HT1080 (cell line): ENCODE data around the gene CLPSL2. TPM values are rescaled to one million over a fixed set of nuclear protein-coding genes. Genes with fewer than 3 reads are reported as not detected.
"Not testable (repeated sequence)": the region's sequence is repeated elsewhere in the genome, so short reads cannot be mapped to it uniquely, and the experiment has no call there.

Experiments
- DNase-seq: peaks from one replicate; pipeline ENCODE4 v3.0.0-alpha.2; 2015; ENCODE audit warnings: low read depth
- polyA plus RNA-seq, 2 experiments: library from polyadenylated mRNA; depleted of rRNA; stranded (reverse); fragments of >200 nt; gene quantifications; 2 replicates each; pipeline ENCODE4 v1.2.3, GENCODE V29; 2015
- total RNA-seq: library from RNA; depleted of rRNA; stranded (reverse); fragments of >200 nt; shearing (Covaris generic); gene quantifications from 2 replicates; pipeline ENCODE4 v1.2.3, GENCODE V29; 2014; rRNA removed

Gene CLPSL2, protein sequence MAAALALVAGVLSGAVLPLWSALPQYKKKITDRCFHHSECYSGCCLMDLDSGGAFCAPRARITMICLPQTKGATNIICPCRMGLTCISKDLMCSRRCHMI
- total RNA-seq, result not detected in 2 replicates
- not detected in 2 replicates for polyA plus RNA-seq (2015; cell fraction: cytosol; rRNA removed)
- polyA plus RNA-seq (2015; cell fraction: nucleus; rRNA removed), result not detected in 2 replicates

DNA sequence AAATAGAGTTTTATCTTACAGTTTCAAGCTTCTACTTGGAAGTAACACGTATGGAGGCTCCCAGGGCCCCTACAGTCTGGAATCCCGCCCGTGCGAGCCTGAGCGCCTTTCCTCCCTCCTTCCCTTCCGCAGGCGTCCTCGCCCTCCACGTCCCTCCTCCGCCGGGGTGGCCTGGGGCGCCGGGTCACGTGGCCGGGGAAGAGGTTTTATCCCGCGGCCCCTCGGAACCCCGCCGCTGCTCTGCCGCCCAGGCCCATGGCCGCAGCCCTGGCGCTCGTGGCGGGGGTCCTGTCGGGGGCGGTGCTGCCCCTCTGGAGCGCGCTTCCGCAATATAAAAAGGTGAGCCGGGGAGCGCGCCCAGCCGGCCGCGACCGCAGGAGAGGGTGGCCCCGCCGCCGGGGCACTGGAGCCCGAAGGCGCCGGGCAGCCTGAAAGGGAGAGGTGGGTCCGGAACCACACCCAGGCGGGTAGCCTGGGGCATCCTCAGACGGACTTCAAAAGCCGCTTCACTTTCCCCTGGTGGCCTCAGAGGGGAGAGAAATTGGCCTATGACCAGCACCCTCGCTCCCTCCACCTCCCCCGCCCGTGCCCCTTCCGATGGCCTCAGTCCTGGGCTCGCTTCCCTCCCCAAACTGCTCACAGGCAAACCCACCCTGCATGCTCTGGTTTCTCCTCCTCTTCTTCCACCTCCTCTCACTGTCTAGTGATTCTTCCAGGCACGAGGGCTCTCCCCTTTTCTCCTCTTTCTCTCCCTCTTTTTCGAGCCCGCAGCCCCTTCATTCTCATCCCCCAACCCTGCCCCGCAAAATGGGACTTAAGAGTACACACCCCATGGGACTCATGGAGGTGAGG is at the start of gene CLPSL2:
Gene CLPSL2 (plus strand): TSS at position 235 of the 852 bp plus-strand sequence. CDS start 21 bp downstream, at position 256.
- DNase-seq, result no peak

DNA sequence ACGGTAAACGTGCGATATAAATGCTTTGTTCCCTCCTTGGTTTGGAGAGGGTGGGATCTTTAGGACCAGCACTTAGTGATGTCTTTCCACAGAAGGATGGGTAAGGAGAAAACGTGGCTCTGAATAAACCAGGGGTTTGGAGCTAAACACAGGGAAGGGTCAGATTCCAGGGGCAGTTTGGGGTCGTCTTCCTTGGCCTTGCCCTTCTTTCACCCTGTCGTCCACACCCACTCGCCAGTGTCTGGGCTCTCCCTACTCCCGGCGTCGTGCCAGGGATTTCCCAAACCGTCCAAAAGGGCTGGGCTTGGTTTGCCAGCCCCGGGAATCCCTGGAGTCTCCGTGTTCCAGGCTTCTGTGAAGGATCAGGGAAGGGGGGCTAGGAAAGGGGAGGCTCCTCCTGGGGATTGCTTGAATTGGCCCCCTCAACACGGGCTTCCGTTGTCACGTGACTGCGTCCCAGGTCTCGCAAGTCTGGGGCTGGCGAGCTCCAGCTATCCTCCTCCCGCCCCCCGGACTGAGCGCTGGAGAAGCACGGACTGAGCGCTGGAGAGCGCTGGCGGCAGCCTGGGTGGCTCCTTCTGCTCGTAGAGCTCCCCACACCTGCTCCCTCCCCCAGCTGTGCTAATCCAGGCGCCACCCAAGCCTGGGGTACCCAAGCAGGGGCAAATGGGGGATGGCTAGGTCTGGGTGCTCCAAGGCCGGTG is 49.0 kb upstream of the CLPSL2 start:
- peak; percentile 69 for DNase-seq

DNA sequence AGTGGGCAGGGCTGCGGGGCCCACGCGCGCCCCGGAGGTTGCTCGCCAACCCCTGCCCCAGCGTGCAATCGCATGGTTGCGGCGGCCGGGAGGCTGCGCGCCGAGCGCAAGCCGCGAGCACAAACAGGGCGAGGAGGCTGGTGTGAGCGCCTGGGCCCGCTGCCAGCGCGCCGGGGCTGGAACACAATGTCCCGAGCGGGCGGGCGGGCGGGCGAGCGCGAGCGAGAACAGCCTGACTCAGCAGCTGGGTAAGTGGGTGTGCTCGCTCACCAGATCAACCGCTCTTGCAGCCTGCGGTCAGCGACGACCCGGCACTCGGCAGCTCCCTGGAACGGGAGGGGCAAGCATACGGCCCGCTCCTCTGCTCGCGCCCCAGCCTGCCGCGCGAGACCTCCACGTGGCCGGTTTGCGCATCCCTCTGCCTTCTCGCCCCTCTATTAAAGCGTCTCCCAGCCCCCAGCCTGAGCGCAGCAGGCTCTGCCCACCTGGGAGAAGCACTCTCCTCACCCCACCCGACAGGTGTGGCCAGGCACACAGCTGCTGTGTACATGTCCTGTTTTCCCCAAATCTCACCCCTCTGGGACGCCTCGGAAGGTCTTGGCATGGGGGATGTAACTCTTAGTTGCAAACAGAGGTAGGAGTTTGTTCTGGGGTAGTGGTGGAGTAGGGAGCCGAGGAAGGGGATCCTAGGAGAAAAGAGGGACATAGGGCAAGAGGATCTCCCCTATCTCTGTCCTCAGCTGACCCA is 48.3 kb upstream of the CLPSL2 start:
- peak; percentile 84 for DNase-seq

DNA sequence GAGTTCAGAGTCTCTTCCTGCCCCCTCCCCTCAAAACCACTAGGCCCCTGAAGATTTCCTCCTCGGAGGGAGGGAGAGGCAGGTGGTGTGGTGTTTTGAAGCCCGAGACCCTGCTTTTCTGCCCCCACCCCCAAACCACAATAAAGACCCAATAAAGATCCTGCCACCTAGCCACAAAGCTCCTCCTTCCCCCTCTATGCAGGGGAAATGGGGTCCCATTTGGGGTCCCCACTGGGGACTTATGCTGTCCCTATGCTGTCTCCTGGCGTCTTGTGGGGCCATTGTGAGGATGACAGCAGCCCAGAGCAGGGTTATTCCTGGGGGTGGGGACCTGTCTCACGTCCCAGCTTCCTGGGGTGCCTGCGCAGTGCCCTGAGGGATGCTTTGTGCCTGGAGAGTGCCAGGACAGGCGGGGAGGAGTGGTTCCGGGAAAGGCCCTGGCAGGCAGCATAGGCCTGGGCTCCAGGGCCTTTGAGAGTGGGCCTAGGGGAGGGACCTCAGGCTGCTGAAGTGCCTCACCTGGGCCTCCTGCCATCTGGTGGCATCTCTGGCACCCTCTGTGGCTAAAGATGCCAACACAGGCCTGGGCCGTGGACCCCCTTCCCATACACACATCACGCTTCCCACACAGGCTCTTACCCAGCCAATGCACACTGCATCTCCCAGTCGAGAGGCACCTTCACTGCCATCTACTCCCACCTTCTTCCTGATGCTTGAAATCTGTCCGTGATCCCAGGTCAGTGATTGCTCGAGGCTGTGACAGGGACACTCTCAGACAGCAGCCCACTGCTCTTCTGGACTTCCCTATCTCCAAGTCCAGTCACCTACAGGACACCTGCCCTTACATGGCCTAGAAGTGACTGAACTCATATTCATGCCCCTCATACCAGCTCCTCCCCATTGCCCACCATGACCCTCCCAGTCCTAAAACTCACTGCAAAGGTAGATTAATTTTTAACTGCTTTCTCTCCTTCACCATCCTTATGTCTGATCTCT is 47.4 kb upstream of the CLPSL2 start:
- DNase-seq, result no peak

DNA sequence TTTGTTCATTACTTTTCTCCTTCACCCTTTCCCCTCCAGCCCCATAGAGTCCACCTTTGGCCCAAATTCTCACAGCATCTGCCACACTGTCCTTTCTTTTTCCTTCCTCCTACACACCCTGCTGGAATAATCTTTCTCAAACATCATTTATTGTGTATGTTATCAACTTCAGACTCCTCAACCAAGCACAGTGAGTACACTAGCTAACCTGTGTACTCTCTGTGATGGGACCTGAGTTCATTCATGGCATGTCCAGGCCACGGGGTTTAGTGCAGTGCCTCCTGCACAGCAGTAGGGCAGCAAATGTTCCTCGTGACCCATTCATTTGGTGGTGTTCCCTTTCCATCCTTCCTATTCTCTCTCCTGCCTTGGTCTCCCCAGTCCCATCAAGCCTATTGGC is 46.7 kb upstream of the CLPSL2 start:
- no peak for DNase-seq

DNA sequence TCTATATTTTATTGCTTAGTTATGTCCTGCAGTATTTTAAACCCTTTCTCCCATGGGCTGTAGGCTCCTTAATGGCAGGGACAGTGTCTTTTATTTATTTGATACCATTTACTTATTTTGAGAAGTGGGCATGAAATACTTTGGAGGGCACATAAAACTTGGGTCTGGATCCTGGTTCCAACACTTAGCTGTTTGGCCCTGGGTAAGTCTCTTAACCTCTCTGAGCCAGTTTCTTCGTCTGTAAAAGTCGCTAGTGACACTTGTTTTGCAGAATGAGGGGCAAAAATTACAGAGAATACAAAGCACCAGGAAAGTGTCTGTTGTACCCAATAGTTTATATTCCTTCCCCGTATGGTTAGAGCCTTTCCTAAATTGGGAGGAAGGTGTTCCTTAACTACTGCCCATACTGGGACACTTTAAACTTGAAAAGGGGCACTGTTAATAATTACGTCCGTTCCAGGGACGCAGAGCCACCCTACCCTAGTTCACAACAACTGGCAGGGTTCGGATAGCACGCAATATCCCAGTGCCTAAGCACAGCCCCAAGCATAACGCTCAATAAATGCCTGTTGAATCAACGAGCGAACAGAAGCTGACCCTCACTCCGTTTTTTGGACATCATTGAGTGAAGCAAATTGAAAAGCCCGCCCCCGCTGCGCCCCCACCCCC is 45.5 kb upstream of the CLPSL2 start:
- DNase-seq, result no peak

DNA sequence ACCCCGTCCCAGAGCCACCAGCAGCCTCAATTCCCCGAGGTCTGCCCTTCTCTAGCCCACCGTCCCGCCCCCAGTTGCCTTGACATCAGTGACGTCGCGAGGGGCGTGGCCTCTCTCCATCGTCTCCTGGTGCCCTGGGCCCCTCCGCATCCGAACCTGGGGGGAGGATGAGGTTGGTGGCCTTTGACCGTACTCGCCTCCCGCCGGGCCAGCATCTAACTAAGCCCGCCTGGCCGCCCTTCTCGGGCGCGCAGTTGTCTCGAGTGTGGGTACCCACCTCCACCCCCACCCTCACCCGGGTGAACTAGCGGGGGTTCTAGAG is 45.0 kb upstream of the CLPSL2 start:
- peak; percentile 60 for DNase-seq

DNA sequence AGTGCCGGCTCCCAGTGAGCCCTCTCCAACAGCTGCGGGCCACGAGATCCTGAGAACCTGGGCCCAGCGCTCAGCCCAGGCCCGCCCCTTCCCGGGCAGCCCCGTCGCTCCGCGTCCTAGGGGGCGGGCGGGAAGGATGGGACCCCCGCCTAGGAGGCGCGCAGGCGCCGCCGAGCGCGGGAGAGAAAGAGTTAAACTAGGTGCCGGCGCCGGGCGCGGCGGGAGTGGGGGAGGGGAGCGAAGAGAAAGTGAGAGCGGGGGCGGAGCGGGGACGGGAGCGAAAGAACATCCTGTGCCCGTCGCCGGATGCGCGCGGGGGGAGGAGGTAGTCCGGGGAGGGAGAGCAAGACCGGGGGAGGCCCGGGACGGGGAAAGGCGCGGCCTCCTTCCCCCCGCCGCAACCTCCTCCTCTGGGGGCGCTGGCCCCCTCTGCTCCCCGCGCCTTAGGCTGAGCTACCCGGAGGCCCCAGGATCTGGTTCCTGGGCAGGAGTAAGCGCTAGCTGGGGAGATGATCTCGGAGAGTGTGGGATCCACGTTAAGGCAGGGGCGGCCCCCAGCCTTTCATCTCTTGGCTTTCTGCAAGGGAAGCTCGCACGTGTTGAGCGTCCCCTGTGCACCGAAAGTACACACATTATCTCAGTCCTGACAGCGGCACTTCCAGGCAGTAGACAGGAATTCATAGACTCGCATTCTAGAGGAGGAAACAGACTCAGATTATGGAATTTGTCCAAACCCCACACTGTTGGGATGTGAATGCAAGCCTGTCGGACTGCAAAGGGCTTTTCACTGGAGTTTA is 44.5 kb upstream of the CLPSL2 start:
- DNase-seq, result peak; percentile 72

DNA sequence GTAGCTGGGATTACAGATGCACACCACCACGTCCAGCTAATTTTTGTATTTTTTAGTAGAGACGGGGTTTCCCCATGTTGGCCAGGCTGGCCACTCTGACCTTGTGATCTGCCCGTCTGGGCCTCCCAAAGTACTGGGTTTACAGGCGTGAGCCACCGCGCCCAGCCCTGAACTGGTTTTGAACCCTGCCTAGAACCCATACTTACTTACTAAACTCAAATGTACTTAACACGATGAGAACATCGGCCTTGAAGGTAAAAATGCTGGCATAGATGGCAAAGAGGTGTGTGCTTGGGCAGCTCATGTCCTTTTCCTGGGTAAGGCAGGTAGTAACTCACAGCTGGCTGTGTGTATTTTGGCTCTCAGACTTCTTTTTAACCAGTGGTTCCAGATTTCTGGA is 42.8 kb upstream of the CLPSL2 start:
- DNase-seq, result no peak

DNA sequence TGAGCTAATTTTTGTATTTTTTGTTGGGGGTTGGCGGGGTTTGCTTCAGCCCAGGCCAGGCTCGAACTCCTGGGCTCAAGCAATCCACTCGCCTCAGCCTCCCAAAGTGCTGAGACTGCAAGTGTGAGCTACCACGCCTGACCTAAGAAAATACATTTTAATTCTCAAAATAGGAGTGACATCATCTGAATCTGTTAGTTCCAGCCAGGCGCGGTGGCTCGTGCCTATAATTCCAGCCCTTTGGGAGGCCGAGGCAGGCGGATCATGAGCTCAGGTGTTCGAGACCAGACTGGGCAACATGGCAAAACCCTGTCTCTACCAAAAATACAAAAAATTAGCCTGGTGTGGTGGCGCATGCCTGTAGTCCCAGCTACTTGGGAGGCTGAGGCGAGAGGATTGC is 42.1 kb upstream of the CLPSL2 start:
- not testable (repeated sequence) for DNase-seq

DNA sequence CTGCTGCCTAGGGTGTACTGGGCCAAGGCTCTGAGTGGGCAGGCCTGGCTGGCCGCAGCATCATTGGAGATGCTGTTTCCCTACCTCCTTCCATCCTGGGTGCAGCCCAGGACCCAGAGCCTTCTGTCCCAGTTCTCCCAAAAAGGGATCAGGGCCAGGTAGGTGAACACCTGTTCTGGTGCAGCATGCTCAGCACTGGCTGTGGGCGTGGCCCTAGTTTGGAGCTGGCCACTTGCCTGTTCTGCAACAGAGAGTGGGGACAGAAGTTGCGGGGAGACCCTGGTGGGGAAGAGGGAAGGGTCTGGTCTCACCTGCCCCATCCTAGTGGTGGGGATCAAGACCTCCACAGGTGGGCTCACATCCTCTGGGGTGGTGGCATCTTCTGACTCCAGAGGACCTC is 40.9 kb upstream of the CLPSL2 start:
- DNase-seq, result no peak

DNA sequence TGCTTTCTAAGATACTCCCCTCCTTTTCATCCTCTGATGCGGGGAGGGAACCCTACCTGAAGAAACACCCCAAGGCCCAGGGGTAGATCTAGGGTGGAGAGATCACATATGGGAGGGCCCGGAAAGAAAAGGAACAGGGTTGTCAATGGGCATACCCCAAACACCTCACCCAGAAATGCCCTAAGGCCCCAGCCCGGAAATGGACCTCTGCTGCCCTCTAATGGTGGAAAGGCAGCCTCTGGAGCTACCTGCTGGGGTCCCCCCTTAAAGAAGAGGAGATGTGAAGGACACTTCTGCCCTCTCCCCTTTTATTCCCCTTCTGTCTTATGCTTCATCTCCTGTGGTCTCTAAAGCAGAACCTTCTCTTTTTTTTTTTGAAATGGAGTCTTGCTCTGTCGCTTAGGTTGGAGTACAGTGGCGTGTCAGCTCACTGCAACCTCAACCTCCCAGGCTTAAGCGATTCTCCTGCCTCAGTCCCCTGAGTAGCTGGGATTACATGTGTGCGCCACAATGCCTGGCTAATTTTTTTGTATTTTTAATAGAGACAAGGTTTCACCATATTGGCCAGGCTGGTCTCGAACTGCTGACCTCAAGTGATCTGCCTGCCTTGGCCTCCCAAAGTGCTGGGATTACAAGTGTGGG is 40.0 kb upstream of the CLPSL2 start:
- peak; percentile 33 for DNase-seq

DNA sequence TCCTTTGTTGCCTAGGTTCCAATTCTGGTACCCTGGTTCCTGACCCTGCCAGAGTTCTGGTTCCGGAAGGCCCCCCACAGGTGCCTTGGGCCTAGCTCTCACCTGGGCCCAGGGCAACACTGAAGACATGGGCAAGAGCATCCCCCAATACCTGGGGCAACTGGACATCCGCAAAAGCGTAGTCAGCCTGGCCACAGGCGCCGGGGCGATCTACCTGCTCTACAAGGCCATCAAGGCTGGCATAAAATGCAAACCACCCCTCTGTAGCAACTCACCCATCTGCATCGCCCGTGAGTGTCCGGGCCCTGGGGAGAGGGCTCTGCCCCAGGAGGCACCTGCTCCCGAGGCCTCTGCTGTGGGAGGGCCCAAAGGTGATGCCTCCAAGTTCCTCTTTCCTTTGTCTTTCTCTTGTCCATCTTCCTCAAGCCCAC is 39.4 kb upstream of the CLPSL2 start, which contains the start of gene ARMC12:
Gene ARMC12 (plus strand): TSS at position 51 of the 431 bp plus-strand sequence. CDS start 77 bp downstream, at position 128.
- DNase-seq, result no peak

DNA sequence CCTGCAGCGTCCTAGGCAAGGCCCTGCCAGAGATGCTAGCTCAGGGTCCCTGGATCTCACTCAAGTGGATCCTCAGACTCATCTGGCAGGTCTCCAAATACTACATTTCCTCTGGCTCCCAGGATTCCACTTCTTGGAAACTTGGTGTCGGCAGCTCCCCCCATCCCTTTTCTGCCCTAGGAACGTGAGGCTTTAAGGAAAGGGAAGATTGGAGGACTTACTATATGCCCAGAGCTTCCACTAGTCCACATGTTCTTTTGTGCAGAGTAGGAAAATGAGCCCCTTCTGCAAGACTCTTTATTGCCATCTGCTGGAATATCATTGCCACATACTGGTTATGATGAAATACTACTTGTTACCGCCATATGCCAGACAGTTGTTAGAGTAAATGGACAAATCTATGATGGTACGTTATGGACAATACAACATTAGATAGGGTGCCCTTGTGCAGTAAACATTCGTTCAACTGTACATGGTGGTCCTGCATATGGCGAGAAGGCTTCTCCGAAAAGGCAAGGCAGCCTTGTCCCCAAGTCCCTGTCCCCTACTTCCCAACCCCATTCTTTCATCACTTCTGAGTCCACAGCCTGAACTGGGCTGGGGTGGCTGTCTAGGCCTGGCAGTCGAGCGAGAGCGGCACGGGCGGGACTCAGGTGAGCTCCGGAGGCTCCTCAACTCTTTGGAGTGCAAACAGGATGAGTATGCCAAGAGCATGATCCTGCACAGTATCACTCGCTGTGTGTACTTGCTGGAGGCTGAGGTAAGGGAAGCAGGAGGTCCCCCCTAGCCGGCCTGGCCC is 38.8 kb upstream of the CLPSL2 start:
- peak; percentile 77 for DNase-seq

DNA sequence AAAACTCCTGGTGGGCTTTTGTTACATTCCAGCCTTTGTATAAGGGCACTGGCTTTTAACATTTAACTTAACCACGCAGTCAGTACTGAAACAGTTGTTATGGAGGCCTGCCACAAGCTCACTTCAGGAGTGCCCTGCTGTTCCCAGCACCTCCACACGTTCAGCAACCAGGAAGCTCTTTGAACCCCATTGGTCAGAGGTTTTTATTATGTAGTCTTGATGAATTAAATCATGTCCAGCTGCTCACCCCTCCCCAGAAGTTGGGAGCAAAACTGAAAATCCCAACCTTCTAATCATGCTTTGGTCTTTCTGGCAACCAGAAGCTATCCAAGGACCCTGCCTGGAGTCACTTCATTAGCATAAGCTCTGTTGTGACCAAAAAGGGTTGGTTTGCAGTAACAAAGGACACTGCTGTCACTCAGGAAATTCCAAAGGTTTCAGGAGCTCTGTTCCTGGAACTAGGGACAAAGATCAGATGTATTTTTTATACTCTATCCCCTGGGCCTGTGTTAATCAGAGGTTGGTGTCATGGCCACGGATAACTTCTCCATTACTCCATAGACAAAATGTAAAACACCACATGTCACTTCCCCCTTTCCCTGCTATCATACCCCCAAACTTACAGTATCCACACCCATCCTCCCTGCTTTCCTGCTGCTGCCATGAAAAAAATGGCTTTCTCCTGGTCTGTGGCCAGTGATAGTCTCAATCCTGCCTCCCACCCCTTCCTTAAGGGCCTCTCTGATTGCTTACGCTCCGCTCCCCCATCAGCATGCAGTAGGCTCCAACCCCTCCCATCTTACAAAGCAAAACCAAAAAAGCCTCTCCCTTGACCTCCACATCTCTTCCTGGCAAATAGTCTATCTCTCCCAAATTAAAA is 36.5 kb upstream of the CLPSL2 start:
- DNase-seq, result no peak

DNA sequence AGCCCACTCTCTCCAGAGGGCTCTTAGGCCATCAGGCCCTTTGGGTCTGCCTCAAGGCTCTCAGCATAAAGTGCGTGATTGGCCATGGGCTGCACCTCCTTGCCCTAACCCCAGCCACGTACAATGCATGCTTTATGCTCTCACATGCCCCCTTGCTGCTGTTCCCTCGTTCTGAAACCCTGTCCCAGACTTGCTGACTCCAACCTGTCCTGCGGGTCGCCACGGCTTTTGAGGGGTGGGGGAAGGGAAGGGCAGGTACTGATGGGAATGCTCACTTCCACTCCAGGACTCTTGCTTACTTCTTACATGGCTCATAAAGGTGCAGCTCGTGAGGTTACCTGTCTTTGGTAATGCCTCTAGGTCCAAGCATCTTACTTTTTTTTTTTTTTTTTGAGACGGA is 33.6 kb upstream of the CLPSL2 start:
- DNase-seq, result no peak
